H9 (cell line): ENCODE data around the gene DNAH12. TPM values are rescaled to one million over a fixed set of nuclear protein-coding genes. Genes with fewer than 3 reads are reported as not detected.

Source experiments
- DNase-seq: peaks from one replicate; pipeline ENCODE4 v3.0.0-alpha.2; 2017
- H2AFZ ChIP-seq: one replicate; pipeline ENCODE4 v1.6.1; 2013; ENCODE audit warnings: mild to moderate bottlenecking, low read length, control low read depth, moderate library complexity
- H2AK5ac ChIP-seq: 2 replicates; pipeline ENCODE4 v1.6.1; 2013; ENCODE audit warnings: low read length, control low read depth, mixed read lengths; ENCODE audit not compliant: insufficient read length
- H2BK120ac ChIP-seq: one replicate; pipeline ENCODE4 v1.6.1; 2013; ENCODE audit warnings: low read depth, mild to moderate bottlenecking, low read length, control low read depth, inconsistent platforms; ENCODE audit not compliant: poor library complexity, severe bottlenecking
- H2BK12ac ChIP-seq: 2 replicates; pipeline ENCODE4 v1.6.1; 2013; ENCODE audit warnings: low read length, control low read depth, mixed read lengths, low read depth; ENCODE audit not compliant: insufficient read length
- H2BK15ac ChIP-seq: 2 replicates; pipeline ENCODE4 v1.6.1; 2013; ENCODE audit warnings: low read depth, low read length, control low read depth
- H2BK20ac ChIP-seq: one replicate; pipeline ENCODE4 v1.6.1; 2013; ENCODE audit warnings: low read depth, mild to moderate bottlenecking, low read length, control low read depth, inconsistent platforms; ENCODE audit not compliant: poor library complexity, severe bottlenecking
- H2BK5ac ChIP-seq: 2 replicates; pipeline ENCODE4 v1.6.1; 2013; ENCODE audit warnings: low read length, control low read depth, mixed read lengths; ENCODE audit not compliant: insufficient read length
- H3K14ac ChIP-seq: 2 replicates; pipeline ENCODE4 v1.6.1; 2013; ENCODE audit warnings: low read length, control low read depth; ENCODE audit not compliant: insufficient read depth
- H3K18ac ChIP-seq: 2 replicates; pipeline ENCODE4 v1.6.1; 2013; ENCODE audit warnings: low read depth, mild to moderate bottlenecking, mixed read lengths, low read length, control low read depth; ENCODE audit not compliant: insufficient read length
- H3K23ac ChIP-seq: 2 replicates; pipeline ENCODE4 v1.6.1; 2013; ENCODE audit warnings: low read length, control low read depth, mixed read lengths, low read depth; ENCODE audit not compliant: insufficient read length
- H3K23me2 ChIP-seq: 2 replicates; pipeline ENCODE4 v1.6.1; 2013; ENCODE audit warnings: low read depth, mild to moderate bottlenecking, mixed read lengths, low read length, control low read depth; ENCODE audit not compliant: insufficient read length, poor library complexity, severe bottlenecking
- H3K27ac ChIP-seq: 2 replicates; pipeline ENCODE4 v1.5.1; 2013; ENCODE audit warnings: low read length, control low read depth, mixed read lengths, low read depth; ENCODE audit not compliant: insufficient read length
- H3K27me3 ChIP-seq: 2 replicates; pipeline ENCODE4 v1.6.1; 2013; ENCODE audit warnings: low read length, control low read depth, inconsistent platforms; ENCODE audit not compliant: insufficient read depth
- H3K4ac ChIP-seq: 2 replicates; pipeline ENCODE4 v1.6.1; 2013; ENCODE audit warnings: low read depth, mild to moderate bottlenecking, control low read depth, inconsistent platforms, low read length, moderate library complexity
- H3K4me1 ChIP-seq: 2 replicates; pipeline ENCODE4 v1.6.1; 2013; ENCODE audit warnings: low read length, control low read depth, inconsistent platforms; ENCODE audit not compliant: insufficient read depth
- H3K4me2 ChIP-seq: 2 replicates; pipeline ENCODE4 v1.6.1; 2013; ENCODE audit warnings: low read length, control low read depth, mixed read lengths; ENCODE audit not compliant: insufficient read length, insufficient read depth
- H3K56ac ChIP-seq: 2 replicates; pipeline ENCODE4 v1.6.1; 2013; ENCODE audit warnings: low read depth, mild to moderate bottlenecking, mixed read lengths, low read length, control low read depth; ENCODE audit not compliant: insufficient read length
- H3K79me1 ChIP-seq: 2 replicates; pipeline ENCODE4 v1.6.1; 2013; ENCODE audit warnings: low read depth, mild to moderate bottlenecking, moderate library complexity, low read length, control low read depth, inconsistent platforms; ENCODE audit not compliant: insufficient read depth, poor library complexity, severe bottlenecking
- H3K79me2 ChIP-seq: 2 replicates; pipeline ENCODE4 v1.6.1; 2013; ENCODE audit warnings: low read length, control low read depth, inconsistent platforms; ENCODE audit not compliant: insufficient read depth
- H3K9ac ChIP-seq: 2 replicates; pipeline ENCODE4 v1.6.1; 2013; ENCODE audit warnings: low read length, control low read depth, mixed read lengths; ENCODE audit not compliant: insufficient read length; ENCODE audit errors: extremely low read depth
- H3K9me3 ChIP-seq: one replicate; pipeline ENCODE4 v1.6.1; 2013; ENCODE audit warnings: low read depth, low read length, inconsistent platforms; ENCODE audit not compliant: control insufficient read depth
- H3T11ph ChIP-seq: one replicate; pipeline ENCODE4 v1.6.1; 2013; ENCODE audit warnings: mild to moderate bottlenecking, low read length, control low read depth, inconsistent platforms
- H4K20me1 ChIP-seq: one replicate; pipeline ENCODE4 v1.6.1; 2013; ENCODE audit not compliant: control insufficient read depth, insufficient read length, insufficient read depth
- H4K5ac ChIP-seq: 2 replicates; pipeline ENCODE4 v1.6.1; 2013; ENCODE audit warnings: low read depth, mild to moderate bottlenecking, mixed read lengths, low read length, control low read depth; ENCODE audit not compliant: insufficient read length
- H4K8ac ChIP-seq: replicated peaks from 2 replicates; pipeline ENCODE4 v1.6.1; 2013; ENCODE audit warnings: low read length, control low read depth, mixed read lengths, low read depth; ENCODE audit not compliant: insufficient read length
- H4K91ac ChIP-seq: 2 replicates; pipeline ENCODE4 v1.6.1; 2013; ENCODE audit warnings: low read depth, mild to moderate bottlenecking, moderate library complexity, mixed read lengths, low read length, control low read depth; ENCODE audit not compliant: insufficient read length
- H3K27ac Mint-ChIP-seq, 3 experiments: 2 replicates in 2 of 3; 3 replicates in 1 of 3; pipeline ENCODE4 v1.8.0; 2020 to 2021; ENCODE audit warnings: mixed read lengths in 3 of 3, mild to moderate bottlenecking in 1 of 3, moderate library complexity in 1 of 3
- H3K27me3 Mint-ChIP-seq: 2 replicates; pipeline ENCODE4 v1.8.0; 2021; ENCODE audit warnings: low read depth, mild to moderate bottlenecking, moderate library complexity, mixed read lengths
- H3K36me3 Mint-ChIP-seq, 3 experiments: 2 replicates in 2 of 3; 3 replicates in 1 of 3; pipeline ENCODE4 v1.8.0; 2020 to 2021; ENCODE audit warnings: low read depth in 3 of 3, mixed read lengths in 3 of 3; ENCODE audit not compliant: insufficient read depth in 1 of 3
- H3K4me1 Mint-ChIP-seq, 2 experiments: 2 replicates each; pipeline ENCODE4 v1.8.0; 2020; ENCODE audit warnings: mixed read lengths in 2 of 2
- H3K4me3 Mint-ChIP-seq, 2 experiments: 2 replicates in 1 of 2; 3 replicates in 1 of 2; pipeline ENCODE4 v1.8.0; 2020 to 2021; ENCODE audit warnings: mild to moderate bottlenecking in 2 of 2, mixed read lengths in 2 of 2, moderate library complexity in 1 of 2
- H3K9me3 Mint-ChIP-seq, 2 experiments: 2 replicates in 1 of 2; 3 replicates in 1 of 2; pipeline ENCODE4 v1.8.0; 2020; ENCODE audit warnings: mild to moderate bottlenecking in 2 of 2, mixed read lengths in 2 of 2, moderate library complexity in 1 of 2
- CTCF ChIP-seq: fragments of 200-600 bp; sonication (generic); conservative IDR thresholded peaks from 3 replicates; pipeline ENCODE4 v1.8.0; 2021; ENCODE audit warnings: antibody characterized with exemption, mild to moderate bottlenecking
- WGBS: extraction: QIAGEN DNeasy Blood & Tissue Kit; methylation state at CpG from one replicate; pipeline ENCODE4 v1.1.7; 2013; ENCODE audit warnings: missing lambda C conversion rate, low lambda C conversion rate, mixed read lengths; ENCODE audit not compliant: insufficient read length; ENCODE audit errors: extremely low coverage; 5-methylcytosine and 5-hydroxymethylcytosine counted together
- total RNA-seq: library from RNA; stranded (reverse); gene quantifications from 2 replicates; pipeline ENCODE4 v1.2.1, GENCODE V29; 2021

The DNAH12 gene
- total RNA-seq, 1 experiment from 2014 or later = not detected

- Histone ChIP-seq H4K20me1 (no peaks in the 10 kb centered on the region), H2BK20ac (no peak overlapping the region), H3K79me1 (no peaks in the 10 kb centered on the region), H3K18ac (no peak overlapping the region), H3K79me2 (no peaks in the 10 kb centered on the region), H2BK12ac (no peak overlapping the region), H3K4me2 (no peak overlapping the region), H3K27ac (no peak overlapping the region), H3K23me2 (no peaks in the 10 kb centered on the region), H3K9me3 (no peaks in the 10 kb centered on the region), H3K9ac (no peak overlapping the region), H3K56ac (no peak overlapping the region), H4K91ac (no peak overlapping the region), H3K14ac (no peak overlapping the region), H2BK120ac (no peak overlapping the region), H2BK15ac (no peak overlapping the region), H3T11ph (no peak overlapping the region), H2AFZ (peak overlapping the region; percentile 14), H3K4me1 (no peaks in the 10 kb centered on the region), H4K8ac (no peak overlapping the region), H2AK5ac (no peak overlapping the region), H3K23ac (no peak overlapping the region), H3K27me3 (no peaks in the 10 kb centered on the region), H2BK5ac (no peak overlapping the region), H3K4ac (no peak overlapping the region), H4K5ac (no peak overlapping the region)
- Mint-ChIP-seq H3K4me1 (no peaks in the 10 kb centered on the region), H3K36me3 (no peaks in the 10 kb centered on the region), H3K27me3 (no peaks in the 10 kb centered on the region), H3K4me3 (no peak overlapping the region), H3K27ac (no peak overlapping the region; a peak in 1 of 7 replicates), H3K9me3 (no peaks in the 10 kb centered on the region)
- no CpG with 5 or more reads among the region's 4 CpGs for WGBS
- no peak for DNase-seq
- TF ChIP-seq CTCF = 0 out of 3 replicates have a peak, but pooled peaks have one; percentile 22
Observed at GRCh38 chr3:57464801-57465200, 79.3 kb downstream of the DNAH12 start.
